GM18858 (cell line): ENCODE measurements around the gene SNX7.
A peak's percentile ranks its signal among the peaks of the same experiment; 100 is the strongest.

Experiments used
- ATAC-seq: cut with Tn5 transposase; IDR thresholded peaks from one replicate; pipeline ENCODE4 v1.9.1; 2021; ENCODE audit not compliant: unreplicated experiment

The SNX7 gene

GRCh38 chr1:98696077-98696476, 34.6 kb downstream of the SNX7 start:
- ATAC-seq = no peak

DNA sequence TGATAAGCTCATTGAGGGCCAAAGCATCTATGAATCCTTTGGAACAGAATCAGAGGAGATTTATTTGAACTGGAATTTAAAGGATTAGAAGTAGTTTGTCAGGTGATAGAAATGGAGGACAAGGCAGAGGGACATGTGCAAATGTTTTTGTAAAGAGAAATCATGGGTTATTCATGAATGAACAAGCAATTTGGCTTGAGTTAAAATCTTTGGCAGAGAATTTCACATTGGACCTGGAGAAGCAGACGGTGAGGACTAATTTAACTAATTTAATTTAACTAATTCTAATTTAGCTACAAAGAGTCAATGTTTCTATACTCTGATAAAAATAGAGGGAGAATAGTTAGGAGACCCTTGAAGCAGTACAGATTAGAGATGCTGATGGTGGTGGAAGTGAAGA, 36.3 kb downstream of the SNX7 start:
- no peak for ATAC-seq

GRCh38 chr1:98698625-98699024, 37.1 kb downstream of the SNX7 start:
- ATAC-seq = no peak

DNA sequence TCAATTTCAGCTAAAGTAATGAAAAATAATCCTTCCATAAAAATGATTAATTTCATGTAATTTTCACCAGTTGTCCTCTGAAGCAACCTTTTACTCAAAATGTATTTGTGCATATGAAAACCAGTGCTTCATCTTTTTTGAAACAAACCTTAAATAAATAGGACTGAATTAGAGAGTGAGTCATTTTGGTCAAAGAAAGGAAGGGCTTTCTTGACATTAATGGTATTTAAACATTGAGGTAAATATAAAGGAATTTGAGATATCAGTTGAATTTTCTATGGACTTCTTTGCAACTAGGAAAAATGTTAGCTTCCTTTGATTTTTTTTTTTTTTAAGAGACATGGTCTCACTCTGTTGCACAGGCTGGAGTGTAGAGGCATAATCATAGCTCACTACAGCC, 38.7 kb downstream of the SNX7 start:
- ATAC-seq = no peak

DNA sequence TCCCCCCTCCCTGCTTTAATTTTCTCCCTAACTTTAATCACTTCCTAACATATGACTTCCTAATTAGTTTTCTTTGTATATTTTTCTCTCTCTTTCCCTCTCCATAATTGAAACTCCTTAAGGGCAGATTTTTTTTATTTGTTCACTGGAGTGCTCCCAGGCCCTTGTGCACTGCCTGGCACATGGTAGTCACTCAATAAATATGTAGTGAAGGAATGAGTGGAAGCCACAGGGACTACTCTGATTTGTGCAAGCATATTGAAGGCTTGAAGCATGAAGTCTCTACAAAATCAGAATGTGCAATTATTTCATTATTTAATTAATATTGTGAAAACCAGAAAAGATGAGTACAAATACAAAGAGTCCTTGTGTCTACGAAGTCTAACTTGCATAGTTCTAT, 41.5 kb downstream of the SNX7 start:
- no peak for ATAC-seq

DNA sequence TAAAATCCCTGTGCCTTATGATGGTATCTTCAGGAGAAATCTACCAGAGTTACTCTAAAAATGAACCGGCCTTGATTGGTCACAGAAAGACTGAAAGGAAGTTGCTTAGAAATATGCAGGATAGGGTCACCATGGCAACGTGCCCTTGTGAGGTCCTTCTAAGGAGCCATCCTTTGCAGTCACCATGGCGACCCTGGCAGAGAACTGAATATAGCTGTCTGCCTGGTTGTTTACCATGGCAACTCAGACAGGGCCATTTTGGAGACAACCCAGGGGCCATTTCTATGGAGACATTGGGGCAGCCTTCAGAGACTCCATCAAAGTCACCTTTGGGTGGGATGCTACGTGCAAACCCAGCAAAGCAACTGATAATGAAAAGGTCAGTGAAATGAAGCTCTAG, 43.0 kb downstream of the SNX7 start:
- ATAC-seq = no peak

DNA sequence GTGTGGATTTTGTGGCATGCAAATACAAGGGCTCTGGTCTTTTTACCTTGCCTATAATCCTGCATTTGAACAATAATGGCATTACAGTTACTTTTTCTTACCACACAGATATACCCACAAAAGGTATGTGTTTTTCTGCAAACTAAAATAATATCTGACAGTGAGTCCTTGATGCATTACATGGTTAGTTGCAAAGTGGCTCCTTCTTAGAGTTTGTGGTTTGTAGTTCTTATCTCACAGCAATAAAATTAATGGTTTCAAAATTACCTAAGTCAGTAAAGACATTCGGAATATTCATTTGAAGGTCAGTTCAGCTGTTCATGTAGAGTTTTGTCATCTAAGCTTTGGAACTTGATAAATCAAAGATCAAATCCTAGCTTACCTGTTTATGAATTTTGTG, 43.5 kb downstream of the SNX7 start:
- no peak for ATAC-seq

DNA sequence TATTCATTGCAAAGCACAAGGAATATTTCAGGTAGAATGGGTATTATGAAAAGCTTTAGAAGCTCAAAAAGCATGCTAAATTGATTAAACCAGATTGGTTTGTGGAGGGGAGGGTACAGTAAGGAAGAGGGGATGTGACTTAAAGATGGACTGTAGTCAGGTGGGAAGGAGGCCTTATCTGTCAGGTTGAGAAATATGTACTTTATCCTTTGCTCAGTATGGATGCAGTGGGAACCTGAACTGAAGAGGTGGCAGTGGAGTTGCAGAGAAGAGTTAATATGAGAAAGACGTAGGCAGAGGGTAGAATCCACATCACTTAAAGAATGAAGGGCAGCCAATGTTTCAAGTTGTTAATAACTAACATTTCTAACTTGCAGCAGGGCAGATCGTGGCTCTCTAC, 44.1 kb downstream of the SNX7 start:
- no peak for ATAC-seq

DNA sequence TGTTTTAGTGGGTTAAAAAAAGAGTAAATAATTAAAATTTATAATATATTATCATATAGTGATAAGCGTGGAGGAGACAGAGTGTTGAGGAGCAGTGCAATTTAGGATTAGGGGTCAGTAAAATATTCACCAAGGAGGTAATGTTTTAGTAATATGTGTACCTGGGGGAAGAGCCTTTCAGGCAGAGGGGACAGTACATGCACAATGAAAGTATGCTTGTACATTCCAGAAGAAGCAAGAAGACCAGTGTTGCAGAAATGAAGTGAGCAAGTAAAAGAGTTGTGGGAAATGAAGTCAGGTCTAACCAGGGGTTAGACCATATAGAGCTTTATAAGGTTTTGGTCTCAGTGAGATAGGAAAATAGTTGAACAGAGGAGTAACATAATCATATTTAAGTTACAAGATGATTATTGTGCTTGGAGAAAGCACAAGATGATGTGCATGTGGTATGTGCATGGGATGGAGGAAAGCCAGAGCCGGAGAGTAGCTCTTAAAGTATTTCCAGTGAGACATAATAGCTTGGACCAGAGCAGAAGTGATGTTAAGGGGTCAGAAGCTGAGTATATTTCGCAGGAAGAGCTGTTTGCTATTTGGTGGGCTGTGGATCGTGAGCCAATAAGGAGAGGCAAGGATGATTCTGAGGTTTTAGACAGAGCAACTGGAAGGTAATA, 44.8 kb downstream of the SNX7 start:
- no peak for ATAC-seq

DNA sequence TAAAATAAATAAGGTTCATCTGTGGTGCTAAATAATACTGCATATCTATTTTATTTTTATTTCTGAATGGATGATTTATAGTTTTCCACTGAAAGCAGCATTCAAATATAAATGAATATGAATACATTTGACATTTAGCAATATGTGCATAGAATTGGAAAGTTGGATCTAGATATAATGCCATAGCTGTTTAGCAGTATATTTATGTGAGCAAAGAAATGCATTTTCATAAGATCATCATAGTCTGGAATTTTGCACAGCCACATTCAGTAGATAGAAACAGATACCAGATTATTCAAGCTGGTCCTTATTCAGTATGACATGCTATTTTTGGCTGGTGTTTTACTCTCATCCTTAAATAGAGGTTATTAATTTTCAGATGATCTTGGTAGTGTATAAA, 46.0 kb downstream of the SNX7 start:
- no peak for ATAC-seq

GRCh38 chr1:98709906-98710305, 48.4 kb downstream of the SNX7 start:
- no peak for ATAC-seq

- no peak for ATAC-seq
These were observed 62.1 kb downstream of the SNX7 start for GRCh38 chr1:98723574-98723973.

GRCh38 chr1:98732985-98733781, 71.7 kb downstream of the SNX7 start:
- ATAC-seq = peak; percentile 65

DNA sequence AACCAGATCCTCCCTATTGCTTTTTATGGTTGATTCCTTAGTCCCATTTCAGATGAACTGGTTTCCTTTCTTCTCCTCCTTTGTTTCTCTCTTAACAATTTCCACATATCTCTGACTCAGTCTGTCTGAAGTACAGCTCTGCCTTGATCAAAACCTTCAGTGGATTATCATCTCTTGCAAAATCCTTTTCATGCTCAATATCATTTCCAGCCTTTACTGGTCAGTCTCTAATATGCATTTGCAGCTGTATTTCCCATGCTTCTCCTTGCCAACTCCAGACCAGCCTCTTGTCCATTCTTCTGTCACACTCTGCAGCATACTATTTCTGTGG, 72.2 kb downstream of the SNX7 start:
- ATAC-seq = no peak

DNA sequence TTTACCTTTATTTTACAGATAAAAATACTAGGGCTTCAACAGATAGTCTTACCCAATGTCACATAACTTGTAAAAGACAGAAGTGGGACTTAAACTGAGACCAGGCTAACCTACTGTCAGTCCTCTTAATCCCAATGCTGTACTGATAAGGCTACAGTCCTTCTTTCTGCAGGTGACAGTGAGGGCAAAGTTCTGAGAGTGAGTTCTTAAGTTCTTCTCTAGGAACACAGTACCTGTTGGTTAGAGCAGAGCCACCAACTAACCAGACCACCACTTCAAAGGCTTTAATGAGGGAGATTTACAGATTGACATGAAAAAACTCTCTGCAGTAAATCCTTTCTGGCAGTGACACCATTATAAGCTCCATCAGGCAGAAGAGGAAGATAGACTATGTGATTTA, 74.2 kb downstream of the SNX7 start:
- no peak for ATAC-seq

DNA sequence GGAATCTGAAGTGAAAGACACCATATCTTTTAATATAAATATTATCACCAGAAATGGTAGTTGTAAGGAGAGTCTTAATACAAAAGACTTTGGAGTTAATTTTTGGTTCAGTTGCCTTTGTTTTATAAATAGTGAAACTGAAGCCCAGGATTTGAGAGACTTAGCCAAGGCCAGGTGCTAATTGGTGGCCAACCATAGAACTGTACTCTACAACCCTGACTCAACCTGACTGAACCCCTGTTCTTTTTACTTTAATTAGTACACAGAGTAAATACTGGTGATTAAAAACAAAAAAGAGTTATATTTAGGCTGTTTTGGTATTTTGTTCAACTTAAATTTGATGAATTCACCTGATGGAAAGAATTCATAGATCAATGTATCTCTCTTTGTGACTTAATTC, 76.3 kb downstream of the SNX7 start:
- ATAC-seq = no peak

DNA sequence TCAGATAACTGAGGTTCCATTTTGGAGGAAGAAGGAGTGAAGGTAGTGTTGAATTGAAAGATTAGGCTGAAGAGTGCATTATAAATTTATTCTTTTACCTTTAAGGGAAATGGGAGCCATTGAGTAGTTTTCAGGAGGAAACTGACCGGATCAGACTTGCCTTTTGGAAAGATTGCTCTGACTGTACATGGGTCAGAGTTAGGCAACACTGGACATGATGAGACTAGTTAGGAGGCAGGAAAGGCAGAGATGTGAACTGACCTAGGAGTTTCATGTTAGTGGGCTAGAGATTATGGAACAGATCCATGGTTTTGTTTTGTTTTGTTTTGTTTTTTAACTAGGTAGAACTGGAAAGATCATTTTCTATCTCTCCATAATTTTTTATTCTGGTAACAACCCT, 78.2 kb downstream of the SNX7 start:
- no peak for ATAC-seq

DNA sequence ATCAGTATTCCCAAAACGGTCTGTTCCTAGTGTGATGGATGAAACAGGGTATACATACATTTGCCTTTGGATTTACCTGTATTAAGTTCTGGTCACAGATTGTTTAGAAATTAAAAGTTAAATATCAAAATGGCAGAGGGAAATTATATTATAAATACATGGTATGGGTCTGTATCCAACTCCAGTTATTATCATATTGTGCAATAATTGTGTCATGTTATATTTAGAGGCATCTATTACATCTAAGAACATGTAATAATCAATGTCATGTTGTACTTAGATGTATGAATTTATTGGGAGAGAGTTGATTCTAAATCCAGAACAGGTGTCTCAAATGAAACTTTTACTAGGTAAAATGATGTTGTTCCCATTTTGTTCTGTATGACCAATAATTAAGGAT, 79.6 kb downstream of the SNX7 start:
- ATAC-seq = no peak

GRCh38 chr1:98749152-98749756, 87.7 kb downstream of the SNX7 start:
- ATAC-seq = peak; percentile 41

DNA sequence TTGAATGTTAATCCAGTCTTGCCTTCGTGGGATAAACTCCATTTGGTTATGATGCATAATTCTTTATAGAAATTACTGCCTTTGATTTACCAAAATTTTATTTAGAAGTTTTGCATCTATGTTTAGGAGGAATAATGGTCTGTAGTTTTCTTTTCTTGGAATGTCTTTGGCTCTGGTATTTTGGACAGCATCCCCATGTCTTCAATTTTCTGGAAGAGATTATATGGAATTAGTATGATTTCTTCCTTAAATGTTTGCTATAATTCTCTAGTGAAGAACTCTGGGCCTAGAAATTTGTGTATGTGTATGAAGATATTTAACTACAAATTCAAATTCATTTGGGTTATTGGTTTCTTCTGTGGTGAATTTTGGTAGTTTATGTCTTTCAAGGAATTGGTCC, 92.7 kb downstream of the SNX7 start:
- ATAC-seq = no peak

DNA sequence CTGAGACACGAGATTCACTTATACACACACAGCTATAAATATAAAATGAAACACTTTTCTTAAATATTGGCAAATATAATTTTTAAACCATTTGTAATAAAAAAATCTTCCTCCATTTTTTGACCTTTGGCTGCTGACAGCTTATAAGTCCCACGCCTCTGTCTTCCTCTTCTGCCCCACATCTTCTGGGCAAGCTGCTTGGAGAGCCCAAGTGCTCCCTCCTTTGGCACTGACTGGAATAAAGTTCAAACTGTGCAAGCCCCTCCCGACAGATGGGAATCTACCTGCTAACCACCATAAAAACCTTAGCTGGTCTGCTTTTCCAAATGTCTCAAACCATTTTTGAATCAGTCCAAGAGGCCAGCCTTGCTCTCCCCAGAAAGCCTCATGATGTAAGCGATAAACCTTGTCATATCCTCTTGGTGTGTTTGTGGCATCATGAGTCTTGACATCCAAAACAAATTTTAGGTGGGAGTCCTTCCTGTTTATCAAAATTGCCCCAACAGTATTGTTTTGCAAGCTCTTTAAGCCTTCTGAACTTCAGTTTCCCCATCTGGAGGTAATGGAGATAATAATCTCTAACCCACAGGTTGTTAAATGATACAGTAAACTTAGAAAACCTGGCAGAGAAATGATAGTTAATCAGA, 99.8 kb downstream of the SNX7 start:
- ATAC-seq = no peak
